ENCODE measurements around the gene RBMY1A1.
"Not testable (repeated sequence)": the region's sequence is repeated elsewhere in the genome, so short reads cannot be mapped to it uniquely, and the experiment has no call there.

Gene RBMY1A1
- 0 reads per million in 2 experiments for total RNA-seq

DNA sequence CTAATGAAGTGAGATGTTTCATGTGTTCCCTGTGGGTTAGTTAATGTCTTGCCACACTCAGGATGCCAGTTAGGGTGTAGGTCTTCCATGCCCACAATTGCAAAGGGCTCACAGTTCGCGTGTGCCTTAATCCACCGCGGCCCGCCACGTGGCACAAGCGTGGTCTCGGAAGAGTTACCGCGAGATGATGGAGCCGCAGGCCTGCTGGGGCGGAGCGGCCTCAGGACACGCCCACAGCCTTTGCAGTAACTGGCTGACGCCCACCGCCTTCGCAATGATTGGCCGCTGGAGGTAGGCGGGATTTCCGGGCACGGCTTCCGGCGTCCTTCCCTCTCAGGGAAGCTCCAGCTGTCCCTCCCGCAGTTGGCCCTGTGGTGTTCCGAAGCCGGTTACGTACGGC is at the start of gene RBMY1A1:
Gene RBMY1A1, plus strand, starts transcription at position 301 of the 400 bp plus-strand sequence. CDS start 2,013 bp downstream, outside the sequence.
- DNase-seq (ENCODE audit: low read depth) = not testable (repeated sequence)

- DNase-seq (ENCODE audit: low read depth) = not testable (repeated sequence)
Measured at GRCh38 chrY:21511038-21511437, 23.6 kb upstream of the RBMY1A1 start, which contains the start of gene RBMY1B. Gene RBMY1B (plus strand): TSS chrY:21511338. CDS start chrY:21513351, 2,013 bp downstream.

GRCh38 chrY:21559316-21559984 is 24.8 kb downstream of the RBMY1A1 start:
- not testable (repeated sequence) for DNase-seq (ENCODE audit: low read depth)

DNA sequence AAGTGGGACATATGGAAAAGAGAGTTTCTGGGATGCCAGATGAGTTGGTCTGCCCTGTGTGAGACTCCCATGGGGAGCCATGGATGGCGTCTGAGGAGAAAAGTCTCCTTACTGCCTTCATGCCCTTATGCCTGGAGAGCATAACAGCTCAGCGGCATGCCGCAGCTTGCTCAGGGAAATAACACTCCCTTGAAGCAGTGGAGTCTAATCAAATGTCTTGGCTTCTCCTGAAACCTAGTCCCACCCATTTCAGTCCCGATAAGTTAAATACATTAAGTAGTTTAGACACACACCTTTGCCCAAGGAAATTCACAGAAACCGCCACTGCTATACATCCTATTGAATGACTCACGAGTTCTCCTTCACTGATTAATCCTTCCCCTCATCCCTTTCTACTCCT is 50.8 kb downstream of the RBMY1A1 start:
- DNase-seq (ENCODE audit: low read depth) = no peak

- DNase-seq (ENCODE audit: low read depth) = not testable (repeated sequence)
Measured at GRCh38 chrY:21586454-21586853, 51.8 kb downstream of the RBMY1A1 start.

GRCh38 chrY:21592059-21592458 is 57.4 kb downstream of the RBMY1A1 start:
- DNase-seq (ENCODE audit: low read depth) = no peak

- DNase-seq (ENCODE audit: low read depth) = not testable (repeated sequence)
Measured at GRCh38 chrY:21596287-21596686, 61.6 kb downstream of the RBMY1A1 start.
